Prostate gland (tissue), 2 donors: ENCODE results near the gene DHRS2. TPM values are rescaled to one million over a fixed set of nuclear protein-coding genes. Genes with fewer than 3 reads are reported as not detected.

ENCODE experiments used
- DNase-seq: peaks from one replicate; pipeline ENCODE4 v3.0.0-alpha.2; 2019; ENCODE audit warnings: low spot score
- H3K27ac ChIP-seq, 2 donors: fragments of 200-600 bp; sonication (generic); 2 replicates each; pipeline ENCODE4 v1.5.1; 2017 to 2019
- H3K27me3 ChIP-seq: fragments of 200-600 bp; sonication (generic); replicated peaks from 2 replicates; pipeline ENCODE4 v1.5.1; 2019; ENCODE audit not compliant: insufficient read depth
- H3K36me3 ChIP-seq, 2 donors: fragments of 200-600 bp; sonication (generic); 1 replicate in 1 of 2; 2 replicates in 1 of 2; pipeline versions ENCODE4 v1.5.1 to v1.8.1; 2017 to 2019
- H3K4me1 ChIP-seq: fragments of 200-600 bp; sonication (generic); replicated peaks from 2 replicates; pipeline ENCODE4 v1.5.1; 2019
- H3K4me3 ChIP-seq, 2 donors: fragments of 200-600 bp; sonication (generic); 2 replicates each; pipeline ENCODE4 v1.5.1; 2017 to 2019
- H3K9me3 ChIP-seq: fragments of 200-600 bp; sonication (generic); 2 replicates; pipeline ENCODE4 v1.5.1; 2017
- POLR2A ChIP-seq: fragments of 450-650 bp; IDR thresholded peaks from one replicate; pipeline ENCODE4 v1.6.1; 2016; ENCODE audit warnings: antibody characterized with exemption, mild to moderate bottlenecking
- POLR2AphosphoS5 ChIP-seq: sonication (generic); formaldehyde crosslinking; IDR thresholded peaks from one replicate; pipeline ENCODE4 v1.6.1; 2017; ENCODE audit warnings: antibody characterized with exemption
- WGBS: methylation state at CpG from one replicate; pipeline ENCODE4 v1.1.5; 2018; 5-methylcytosine and 5-hydroxymethylcytosine counted together
- intact Hi-C: fragments of 100-400 bp; cut with DNase I; formaldehyde crosslinking; loops from one replicate; pipeline ENCODE4 v1.14.2; 2022
- total RNA-seq, 2 donors: library from RNA; depleted of rRNA; stranded (reverse); fragments of >200 nt; gene quantifications; one replicate each; pipeline ENCODE4 v1.1.0, GENCODE V29; 2016
- TF ChIP-seq, protein P1 (sequence below), 4 experiments: fragments of 200-600 bp in 2 of 4; fragments of 450-650 bp in 2 of 4; sonication (generic) in 2 of 4; IDR thresholded peaks; 1 replicate in 3 of 4; 2 replicates in 1 of 4; pipeline ENCODE4 v1.5.1; 2016 to 2019; ENCODE audit warnings: antibody characterized with exemption in 4 of 4, mild to moderate bottlenecking in 2 of 4, moderate library complexity in 2 of 4

The DHRS2 gene
- total RNA-seq, 2 donors from 2014 or later: 1.2 to 5.9 TPM

- WGBS: 88% methylated on average over 2 of the region's 2 CpGs
- Histone ChIP-seq H3K27ac (no peak overlapping the region), H3K4me3 (no peak overlapping the region), H3K4me1 (no peaks in the 10 kb centered on the region), H3K9me3 (no peaks in the 10 kb centered on the region), H3K27me3 (no peaks in the 10 kb centered on the region), H3K36me3 (no peaks in the 10 kb centered on the region)
- intact Hi-C loops: no loop called here
- no peak for TF ChIP-seq POLR2A
- TF ChIP-seq, protein P1, sequence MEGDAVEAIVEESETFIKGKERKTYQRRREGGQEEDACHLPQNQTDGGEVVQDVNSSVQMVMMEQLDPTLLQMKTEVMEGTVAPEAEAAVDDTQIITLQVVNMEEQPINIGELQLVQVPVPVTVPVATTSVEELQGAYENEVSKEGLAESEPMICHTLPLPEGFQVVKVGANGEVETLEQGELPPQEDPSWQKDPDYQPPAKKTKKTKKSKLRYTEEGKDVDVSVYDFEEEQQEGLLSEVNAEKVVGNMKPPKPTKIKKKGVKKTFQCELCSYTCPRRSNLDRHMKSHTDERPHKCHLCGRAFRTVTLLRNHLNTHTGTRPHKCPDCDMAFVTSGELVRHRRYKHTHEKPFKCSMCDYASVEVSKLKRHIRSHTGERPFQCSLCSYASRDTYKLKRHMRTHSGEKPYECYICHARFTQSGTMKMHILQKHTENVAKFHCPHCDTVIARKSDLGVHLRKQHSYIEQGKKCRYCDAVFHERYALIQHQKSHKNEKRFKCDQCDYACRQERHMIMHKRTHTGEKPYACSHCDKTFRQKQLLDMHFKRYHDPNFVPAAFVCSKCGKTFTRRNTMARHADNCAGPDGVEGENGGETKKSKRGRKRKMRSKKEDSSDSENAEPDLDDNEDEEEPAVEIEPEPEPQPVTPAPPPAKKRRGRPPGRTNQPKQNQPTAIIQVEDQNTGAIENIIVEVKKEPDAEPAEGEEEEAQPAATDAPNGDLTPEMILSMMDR (IDR thresholded peaks at IDR 0.05): no peak
- no peak for DNase-seq
Measured at GRCh38 chr14:23603103-23603502, 33.1 kb upstream of the DHRS2 start.

- TF ChIP-seq, protein P1 (IDR thresholded peaks at IDR 0.05): no peak
- no peak for TF ChIP-seq POLR2A
- no peak for TF ChIP-seq POLR2AphosphoS5
- Histone ChIP-seq H3K4me3 (no peak overlapping the region), H3K9me3 (no peaks in the 10 kb centered on the region), H3K27me3 (no peaks in the 10 kb centered on the region), H3K4me1 (no peaks in the 10 kb centered on the region), H3K36me3 (no peaks in the 10 kb centered on the region), H3K27ac (no peak overlapping the region)
- 97% methylated on average over 2 of the region's 2 CpGs for WGBS
- intact Hi-C loops: no loop called here
- DNase-seq: no peak
Measured at GRCh38 chr14:23604148-23604547, 32.0 kb upstream of the DHRS2 start.

DNA sequence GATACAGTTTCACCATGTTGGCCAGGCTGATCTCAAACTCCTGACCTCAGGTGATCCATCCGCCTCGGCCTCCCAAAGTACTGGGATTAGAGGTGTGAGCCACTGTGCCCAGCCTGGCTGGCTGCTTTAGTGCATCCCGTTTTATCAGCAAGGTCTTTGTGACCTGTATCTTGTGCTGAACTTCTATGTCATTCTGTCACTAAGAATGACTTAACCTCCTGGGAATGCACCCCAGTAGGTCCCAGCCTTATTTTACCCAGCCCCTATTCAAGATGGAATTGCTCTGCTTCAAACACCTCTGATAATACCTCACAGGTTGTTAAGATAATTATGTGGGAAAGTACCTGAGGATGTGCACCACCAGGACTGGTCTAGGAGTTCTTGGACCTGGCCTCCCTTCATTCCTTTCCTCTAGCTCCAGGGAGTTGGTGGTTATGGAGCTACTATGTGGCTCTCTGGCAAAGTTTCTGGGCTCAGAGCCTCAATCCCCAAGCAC, 31.4 kb upstream of the DHRS2 start:
- H3K4me1 ChIP-seq: no peaks in the 10 kb centered on the region
- H3K4me3 ChIP-seq: no peak overlapping the region
- H3K9me3 ChIP-seq: no peaks in the 10 kb centered on the region
- H3K36me3 ChIP-seq: no peaks in the 10 kb centered on the region
- 83% methylated on average over 3 of the region's 3 CpGs for WGBS
- no peak overlapping the region for H3K27ac ChIP-seq
- H3K27me3 ChIP-seq: no peaks in the 10 kb centered on the region
- intact Hi-C loops: no loop called here
- TF ChIP-seq POLR2AphosphoS5: no peak
- no peak for DNase-seq

- no peak for DNase-seq
- no peaks in the 10 kb centered on the region for H3K4me1 ChIP-seq
- H3K27ac ChIP-seq: no peak overlapping the region
- WGBS: 71% methylated on average over 6 of the region's 6 CpGs
- TF ChIP-seq POLR2AphosphoS5: no peak
- TF ChIP-seq POLR2A: no peak
- TF ChIP-seq, protein P1 (IDR thresholded peaks at IDR 0.05): no peak
- no peaks in the 10 kb centered on the region for H3K27me3 ChIP-seq
- H3K36me3 ChIP-seq: no peaks in the 10 kb centered on the region
- H3K4me3 ChIP-seq: no peak overlapping the region
- H3K9me3 ChIP-seq: no peaks in the 10 kb centered on the region
- intact Hi-C loops: no loop called here
Measured at GRCh38 chr14:23605931-23606585, 30.1 kb upstream of the DHRS2 start.

GRCh38 chr14:23608454-23608853, 27.7 kb upstream of the DHRS2 start:
- Histone ChIP-seq H3K27me3 (no peaks in the 10 kb centered on the region), H3K9me3 (no peaks in the 10 kb centered on the region), H3K27ac (no peak overlapping the region), H3K4me3 (no peak overlapping the region), H3K4me1 (no peaks in the 10 kb centered on the region), H3K36me3 (no peaks in the 10 kb centered on the region)
- TF ChIP-seq POLR2A (no peak), POLR2AphosphoS5 (no peak)
- TF ChIP-seq, protein P1 (IDR thresholded peaks at IDR 0.05): no peak
- DNase-seq: no peak
- WGBS: 6% methylated on average over 1 of the region's 1 CpG
- intact Hi-C loops: no loop called here
